ENCODE data around the gene CAP1.
A peak's percentile ranks its signal among the peaks of the same experiment; 100 is the strongest.

Gene CAP1, protein sequence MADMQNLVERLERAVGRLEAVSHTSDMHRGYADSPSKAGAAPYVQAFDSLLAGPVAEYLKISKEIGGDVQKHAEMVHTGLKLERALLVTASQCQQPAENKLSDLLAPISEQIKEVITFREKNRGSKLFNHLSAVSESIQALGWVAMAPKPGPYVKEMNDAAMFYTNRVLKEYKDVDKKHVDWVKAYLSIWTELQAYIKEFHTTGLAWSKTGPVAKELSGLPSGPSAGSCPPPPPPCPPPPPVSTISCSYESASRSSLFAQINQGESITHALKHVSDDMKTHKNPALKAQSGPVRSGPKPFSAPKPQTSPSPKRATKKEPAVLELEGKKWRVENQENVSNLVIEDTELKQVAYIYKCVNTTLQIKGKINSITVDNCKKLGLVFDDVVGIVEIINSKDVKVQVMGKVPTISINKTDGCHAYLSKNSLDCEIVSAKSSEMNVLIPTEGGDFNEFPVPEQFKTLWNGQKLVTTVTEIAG

DNA sequence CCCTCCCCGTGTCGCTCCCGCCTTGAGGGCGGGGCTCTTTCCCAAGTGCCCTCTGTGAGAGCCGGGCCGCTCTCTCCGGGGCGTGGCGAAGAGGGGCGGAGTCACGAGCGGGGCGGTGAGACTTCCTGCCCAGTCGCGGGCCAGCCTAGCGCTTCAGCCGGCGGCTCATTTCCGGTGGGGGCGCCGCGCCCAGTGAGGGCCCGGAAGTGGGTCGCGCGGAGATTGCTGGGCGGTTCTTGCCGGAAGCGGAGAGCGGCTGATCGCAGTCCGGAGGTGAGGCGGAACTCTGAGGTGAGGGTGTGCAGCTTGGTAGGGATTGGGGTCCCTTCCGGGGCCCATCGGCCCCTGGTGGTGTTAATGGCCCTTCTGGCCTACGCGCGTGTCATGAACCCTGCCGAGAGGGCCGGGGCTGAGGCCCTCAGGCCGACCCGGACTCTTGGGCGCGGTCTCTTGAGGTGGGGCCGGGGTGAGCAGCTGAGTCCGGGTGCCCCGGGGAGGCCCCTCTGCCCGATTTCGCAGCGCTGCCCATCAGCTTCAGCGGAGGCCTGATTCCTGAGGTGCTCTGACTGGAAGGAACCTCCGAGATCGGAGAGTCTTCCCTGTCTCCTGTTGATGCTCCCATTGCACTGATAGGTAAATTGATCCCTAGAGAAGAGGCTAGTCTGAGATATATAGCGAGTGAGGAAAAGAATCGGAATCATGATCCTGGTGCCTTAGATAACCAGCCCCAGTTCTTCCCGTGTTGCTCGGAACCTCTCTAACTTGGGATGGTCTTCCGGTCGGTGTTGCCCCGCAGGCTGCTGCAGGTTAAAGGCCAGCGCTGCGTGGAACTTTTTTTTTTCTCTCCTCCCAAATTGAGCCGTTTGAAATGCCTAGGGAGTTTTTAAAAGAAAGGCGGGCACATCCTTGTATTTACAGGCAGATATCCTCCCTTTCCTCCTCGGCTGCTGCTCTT, at the start of gene CAP1:
Gene CAP1, plus strand, starts transcription at position 219 of the 955 bp plus-strand sequence. CDS start 18,618 bp downstream, outside the sequence.
- peak within 1 kb of the TSS; percentile 98 for H3K4me3 ChIP-seq (ENCODE audit: low read depth, low read length)
- ChIA-PET POLR2A (interaction anchor here (0.6 to 1.2 kb wide), 5 partner anchors 9 to 26 kb away, joined by 3 to 4 read pairs (median 4); no protein-coding TSS in a partner anchor), CTCF (interaction anchor here (0.8 to 1.7 kb wide), 6 partner anchors 8 to 138 kb away, joined by 3 to 9 read pairs (median 4); no protein-coding TSS in a partner anchor)
- peak; percentile 85 for DNase-seq (ENCODE audit: low read depth, low spot score)
- TF ChIP-seq, protein P1, sequence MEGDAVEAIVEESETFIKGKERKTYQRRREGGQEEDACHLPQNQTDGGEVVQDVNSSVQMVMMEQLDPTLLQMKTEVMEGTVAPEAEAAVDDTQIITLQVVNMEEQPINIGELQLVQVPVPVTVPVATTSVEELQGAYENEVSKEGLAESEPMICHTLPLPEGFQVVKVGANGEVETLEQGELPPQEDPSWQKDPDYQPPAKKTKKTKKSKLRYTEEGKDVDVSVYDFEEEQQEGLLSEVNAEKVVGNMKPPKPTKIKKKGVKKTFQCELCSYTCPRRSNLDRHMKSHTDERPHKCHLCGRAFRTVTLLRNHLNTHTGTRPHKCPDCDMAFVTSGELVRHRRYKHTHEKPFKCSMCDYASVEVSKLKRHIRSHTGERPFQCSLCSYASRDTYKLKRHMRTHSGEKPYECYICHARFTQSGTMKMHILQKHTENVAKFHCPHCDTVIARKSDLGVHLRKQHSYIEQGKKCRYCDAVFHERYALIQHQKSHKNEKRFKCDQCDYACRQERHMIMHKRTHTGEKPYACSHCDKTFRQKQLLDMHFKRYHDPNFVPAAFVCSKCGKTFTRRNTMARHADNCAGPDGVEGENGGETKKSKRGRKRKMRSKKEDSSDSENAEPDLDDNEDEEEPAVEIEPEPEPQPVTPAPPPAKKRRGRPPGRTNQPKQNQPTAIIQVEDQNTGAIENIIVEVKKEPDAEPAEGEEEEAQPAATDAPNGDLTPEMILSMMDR (IDR thresholded peaks at IDR 0.05; ENCODE audit: insufficient read depth, low read length, missing control alignments), result no peak

DNA sequence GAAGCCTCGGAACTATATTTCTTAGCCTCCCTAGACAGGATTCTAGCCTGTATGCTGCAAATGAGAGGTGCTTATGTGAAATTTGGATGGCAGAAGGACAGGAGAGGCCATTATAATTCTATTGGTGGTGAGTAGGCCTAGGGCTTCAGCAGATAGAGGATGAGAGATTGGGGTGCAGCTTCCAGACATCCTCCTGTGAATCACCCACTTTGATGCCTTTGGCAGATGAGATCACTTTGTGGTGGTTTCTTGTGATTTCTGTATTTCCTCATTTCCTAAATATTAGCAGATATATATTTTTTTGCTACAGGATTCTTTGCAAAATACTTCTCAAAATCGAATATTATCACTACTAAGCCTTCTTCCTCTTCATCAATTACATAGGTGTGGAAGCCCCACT, 48.3 kb upstream of the CAP1 start:
- TF ChIP-seq, protein P1 (IDR thresholded peaks at IDR 0.05; ENCODE audit: insufficient read depth, low read length, missing control alignments), result no peak
- DNase-seq (ENCODE audit: low read depth, low spot score), result no peak
- CTCF ChIA-PET, result interaction anchor here (1.3 to 2.0 kb wide), 3 partner anchors 18 to 73 kb away, joined by 3 to 9 read pairs (median 7); no protein-coding TSS in a partner anchor
- POLR2A ChIA-PET, result no interaction called here
- no peak overlapping the region for H3K4me3 ChIP-seq (ENCODE audit: low read depth, low read length)

DNA sequence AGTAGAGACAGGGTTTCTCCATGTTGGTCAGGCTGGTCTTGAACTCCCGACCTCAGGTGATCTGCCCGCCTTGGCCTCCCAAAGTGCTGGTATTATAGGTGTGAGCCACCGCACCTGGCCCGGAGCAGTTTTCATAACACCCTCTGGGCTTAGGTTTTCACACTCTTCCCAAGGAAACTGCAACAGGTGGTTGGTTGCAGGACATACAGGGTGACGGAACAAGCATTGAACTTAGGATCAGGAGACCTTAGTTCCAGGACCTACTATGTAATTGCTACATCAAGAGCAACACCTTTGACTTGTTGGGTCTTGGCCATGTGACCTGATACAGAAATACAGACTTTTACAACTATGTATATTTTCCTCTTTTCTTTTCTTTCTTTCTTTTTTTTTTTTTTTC, 47.6 kb upstream of the CAP1 start:
- ChIA-PET CTCF (interaction anchor here (2.0 kb wide), 1 partner anchor 19 kb away, joined by 9 read pairs; no protein-coding TSS in a partner anchor), POLR2A (no interaction called here)
- no peak for DNase-seq (ENCODE audit: low read depth, low spot score)
- H3K4me3 ChIP-seq (ENCODE audit: low read depth, low read length), result no peak overlapping the region
- TF ChIP-seq, protein P1 (IDR thresholded peaks at IDR 0.05; ENCODE audit: insufficient read depth, low read length, missing control alignments), result no peak

DNA sequence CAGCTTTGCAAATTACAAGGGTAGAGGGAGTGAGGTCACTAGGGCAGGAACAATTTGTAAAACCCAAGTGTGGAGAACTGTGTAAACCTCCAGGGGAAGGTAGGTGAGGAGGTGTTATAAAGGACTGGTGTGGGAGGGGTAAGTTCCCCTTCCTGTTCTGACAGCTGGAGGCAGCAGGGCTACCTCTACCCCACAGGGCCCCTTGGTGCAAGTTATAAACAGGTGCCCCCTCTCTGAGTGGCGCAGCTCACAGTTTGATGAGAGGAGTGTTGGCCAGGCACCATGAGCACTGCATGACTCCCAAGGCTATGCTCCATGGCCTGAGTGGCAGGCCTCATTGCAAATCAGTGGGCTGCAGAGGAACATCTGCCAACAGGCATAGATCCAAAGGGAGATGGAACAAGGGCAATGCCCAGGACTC, 44.5 kb upstream of the CAP1 start:
- no peak overlapping the region for H3K4me3 ChIP-seq (ENCODE audit: low read depth, low read length)
- TF ChIP-seq, protein P1 (IDR thresholded peaks at IDR 0.05; ENCODE audit: insufficient read depth, low read length, missing control alignments), result no peak
- no peak for DNase-seq (ENCODE audit: low read depth, low spot score)
- ChIA-PET POLR2A (no interaction called here), CTCF (interaction anchor here (1.0 kb wide), 2 partner anchors 11 to 36 kb away, joined by 3 to 4 read pairs; no protein-coding TSS in a partner anchor)

DNA sequence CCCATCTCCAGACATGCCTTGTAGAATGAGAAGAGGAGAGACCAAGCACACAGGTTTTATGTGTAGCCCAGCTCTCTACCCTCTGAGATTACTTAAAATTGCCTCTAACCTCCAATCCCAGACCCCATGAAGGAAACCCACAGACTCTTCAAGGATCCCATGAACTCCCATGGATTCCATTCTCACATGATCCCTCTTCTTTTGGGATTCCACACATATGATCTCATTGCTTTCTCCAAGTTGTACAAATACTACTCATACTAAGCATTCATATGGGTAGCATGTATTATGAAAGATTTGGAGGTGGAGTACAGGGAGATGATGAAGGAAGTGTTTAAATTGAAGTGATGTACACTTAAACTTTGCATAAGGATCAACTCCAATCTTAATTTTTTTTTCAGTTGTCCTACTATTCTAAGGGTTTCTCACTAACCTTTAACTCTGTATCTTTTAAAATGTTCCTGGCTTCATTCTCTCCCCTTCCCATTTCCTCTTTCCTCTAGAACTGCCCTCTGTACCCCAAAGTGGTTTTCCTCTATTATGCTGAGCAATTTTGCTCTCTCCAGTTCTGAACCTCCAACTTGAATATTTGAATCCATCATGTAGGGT, 44.0 kb upstream of the CAP1 start:
- CTCF ChIA-PET, result interaction anchor here (0.6 to 1.0 kb wide), 2 partner anchors 23 to 36 kb away, joined by 3 to 4 read pairs; no protein-coding TSS in a partner anchor
- H3K4me3 ChIP-seq (ENCODE audit: low read depth, low read length), result no peak overlapping the region
- no peak for DNase-seq (ENCODE audit: low read depth, low spot score)
- POLR2A ChIA-PET, result no interaction called here
- TF ChIP-seq, protein P1 (IDR thresholded peaks at IDR 0.05; ENCODE audit: insufficient read depth, low read length, missing control alignments), result no peak
